H1 (cell line): ENCODE results near the gene ZC3H18. TPM values are rescaled to one million over a fixed set of nuclear protein-coding genes. Genes with fewer than 3 reads are reported as not detected.

Experiments
- CTCF ChIA-PET: fragments of 300-600 bp; sonication (Branson Sonifier 250); formaldehyde crosslinking; loops from one replicate; lab custom pipeline; 2021; ENCODE audit not compliant: partially characterized antibody; lab: Charles Lee
- POLR2A ChIA-PET: fragments of 300-600 bp; sonication (Branson Sonifier 250); formaldehyde crosslinking; loops from one replicate; lab custom pipeline; 2021; ENCODE audit warnings: inconsistent platforms; ENCODE audit not compliant: partially characterized antibody; lab: Charles Lee
- DNase-seq, 2 experiments: peaks; one replicate each; pipeline versions ENCODE4 v3.0.0 to v3.0.0-alpha.2; 2010 to 2022; ENCODE audit warnings: low spot score in 2 of 2, low read depth in 1 of 2, mixed read lengths in 1 of 2
- FAIRE-seq: peaks from 2 replicates; lab custom pipeline; 2011; peaks lifted over from hg19 to GRCh38; lab: Jason Lieb, UNC
- H2AFZ ChIP-seq: 2 replicates; pipeline ENCODE4 v1.8.1; 2012; ENCODE audit warnings: low read length, inconsistent platforms
- H2AK5ac ChIP-seq: 2 replicates; pipeline ENCODE4 v1.6.1; 2013; ENCODE audit warnings: low read depth, low read length
- H2BK120ac ChIP-seq: replicated peaks from 2 replicates; pipeline ENCODE3; 2013; ENCODE audit warnings: low read depth, low read length, inconsistent platforms
- H2BK12ac ChIP-seq: 2 replicates; pipeline ENCODE4 v1.6.1; 2013; ENCODE audit warnings: low read depth, low read length
- H2BK15ac ChIP-seq: 2 replicates; pipeline ENCODE4 v1.6.1; 2013; ENCODE audit warnings: low read length
- H2BK20ac ChIP-seq: 2 replicates; pipeline ENCODE4 v1.6.1; 2013; ENCODE audit warnings: low read length
- H2BK5ac ChIP-seq: 2 replicates; pipeline ENCODE4 v1.6.1; 2013; ENCODE audit warnings: low read depth, low read length
- H3K14ac ChIP-seq: 2 replicates; pipeline ENCODE4 v1.6.1; 2013; ENCODE audit warnings: inconsistent platforms; ENCODE audit not compliant: insufficient read length
- H3K18ac ChIP-seq: 2 replicates; pipeline ENCODE4 v1.6.1; 2013; ENCODE audit warnings: low read length; ENCODE audit errors: extremely low read depth
- H3K23ac ChIP-seq: 2 replicates; pipeline ENCODE4 v1.6.1; 2013; ENCODE audit warnings: inconsistent platforms; ENCODE audit not compliant: insufficient read length
- H3K23me2 ChIP-seq: 2 replicates; pipeline ENCODE4 v1.6.1; 2013; ENCODE audit warnings: low read depth, low read length
- H3K27ac ChIP-seq: 2 replicates; pipeline ENCODE4 v1.6.1; 2011; ENCODE audit warnings: low read depth, low read length, inconsistent platforms
- H3K27me3 ChIP-seq, 4 experiments: replicated peaks in 1 of 4; 1 replicate in 1 of 4; 2 replicates in 3 of 4; pipeline versions ENCODE4 v1.6.1 to v1.8.1; 2011 to 2013; ENCODE audit warnings: low read length in 3 of 4, mild to moderate bottlenecking in 3 of 4, inconsistent platforms in 2 of 4, mixed read lengths in 2 of 4, moderate library complexity in 1 of 4; ENCODE audit not compliant: control insufficient read depth in 3 of 4, insufficient read depth in 3 of 4; ENCODE audit errors: extremely low read depth in 1 of 4
- H3K36me3 ChIP-seq, 4 experiments: 2 replicates each; pipeline versions ENCODE4 v1.6.1 to v1.8.1; 2011 to 2013; ENCODE audit warnings: mild to moderate bottlenecking in 4 of 4, low read length in 3 of 4, moderate library complexity in 2 of 4, control low read depth in 1 of 4, inconsistent platforms in 1 of 4; ENCODE audit not compliant: insufficient read depth in 4 of 4, control insufficient read depth in 2 of 4
- H3K4ac ChIP-seq: replicated peaks from 2 replicates; pipeline ENCODE3; 2013; ENCODE audit warnings: low read length, low read depth, mixed read lengths, inconsistent platforms; ENCODE audit not compliant: insufficient read length
- H3K4me1 ChIP-seq, 4 experiments: replicated peaks in 1 of 4; 1 replicate in 1 of 4; 2 replicates in 3 of 4; pipeline versions ENCODE4 v1.6.1 to v1.8.1; 2011 to 2013; ENCODE audit warnings: low read length in 3 of 4, inconsistent platforms in 2 of 4, mixed read lengths in 1 of 4; ENCODE audit not compliant: insufficient read depth in 4 of 4, control insufficient read depth in 3 of 4
- H3K4me2 ChIP-seq, 2 experiments: 2 replicates each; pipeline versions ENCODE4 v1.6.1 to v1.8.1; 2011 to 2013; ENCODE audit warnings: low read depth in 2 of 2, low read length in 2 of 2, control low read depth in 1 of 2, inconsistent platforms in 1 of 2, mild to moderate bottlenecking in 1 of 2; ENCODE audit not compliant: insufficient read depth in 1 of 2
- H3K4me3 ChIP-seq, 4 experiments: fragments of 200-600, 300-600 bp in 1 of 4; sonication (generic), shearing (Covaris generic), sonication (Bioruptor Twin) in 1 of 4; 2 replicates each; pipeline versions ENCODE4 v1.5.1 to v1.8.1; 2011 to 2016; ENCODE audit warnings: low read length in 4 of 4, low read depth in 3 of 4, control low read depth in 2 of 4, inconsistent platforms in 2 of 4, mild to moderate bottlenecking in 2 of 4, mixed read lengths in 1 of 4, moderate library complexity in 1 of 4; ENCODE audit not compliant: insufficient read depth in 2 of 4; ENCODE audit errors: extremely low read depth in 1 of 4
- H3K56ac ChIP-seq: replicated peaks from 2 replicates; pipeline ENCODE3; 2013; ENCODE audit warnings: low read depth, mild to moderate bottlenecking, mixed read lengths, low read length, inconsistent platforms; ENCODE audit not compliant: insufficient read length
- H3K79me1 ChIP-seq: 2 replicates; pipeline ENCODE4 v1.6.1; 2013; ENCODE audit warnings: low read depth, low read length, control low read depth
- H3K79me2 ChIP-seq, 2 experiments: 2 replicates each; pipeline versions ENCODE4 v1.6.1 to v1.8.1; 2012 to 2013; ENCODE audit warnings: low read length in 2 of 2, mild to moderate bottlenecking in 2 of 2, inconsistent platforms in 1 of 2; ENCODE audit not compliant: insufficient read depth in 2 of 2, control insufficient read depth in 1 of 2
- H3K9ac ChIP-seq, 4 experiments: replicated peaks in 1 of 4; 1 replicate in 1 of 4; 2 replicates in 3 of 4; pipeline versions ENCODE4 v1.6.1 to v1.8.1; 2011 to 2013; ENCODE audit warnings: low read depth in 3 of 4, low read length in 3 of 4, control low read depth in 2 of 4, mild to moderate bottlenecking in 2 of 4, moderate library complexity in 2 of 4, inconsistent platforms in 1 of 4; ENCODE audit errors: extremely low read depth in 1 of 4
- H3K9me3 ChIP-seq, 2 experiments: 2 replicates each; pipeline versions ENCODE4 v1.6.1 to v1.8.1; 2012 to 2013; ENCODE audit warnings: mild to moderate bottlenecking in 2 of 2, moderate library complexity in 2 of 2, control low read depth in 1 of 2, inconsistent platforms in 1 of 2, low read depth in 1 of 2, low read length in 1 of 2, mixed read lengths in 1 of 2; ENCODE audit not compliant: insufficient read depth in 2 of 2
- H4K20me1 ChIP-seq, 2 experiments: replicated peaks in 1 of 2; 2 replicates each; pipeline versions ENCODE3 to v1.8.1; 2011 to 2013; ENCODE audit warnings: inconsistent platforms in 2 of 2, low read length in 2 of 2, mild to moderate bottlenecking in 1 of 2; ENCODE audit not compliant: insufficient read depth in 2 of 2, control insufficient read depth in 1 of 2
- H4K5ac ChIP-seq: 2 replicates; pipeline ENCODE4 v1.6.1; 2013; ENCODE audit warnings: low read length, low read depth, mixed read lengths, inconsistent platforms; ENCODE audit not compliant: insufficient read length
- H4K8ac ChIP-seq: 2 replicates; pipeline ENCODE4 v1.8.0; 2013; ENCODE audit warnings: mild to moderate bottlenecking, moderate library complexity, low read length, inconsistent platforms; ENCODE audit not compliant: insufficient read depth; ENCODE audit errors: extremely low read depth
- H4K91ac ChIP-seq: replicated peaks from 2 replicates; pipeline ENCODE3; 2013; ENCODE audit warnings: low read length, mixed read lengths, inconsistent platforms; ENCODE audit not compliant: insufficient read length
- GABPA ChIP-seq: IDR thresholded peaks from 2 replicates; pipeline ENCODE4 v1.6.1; 2011; ENCODE audit warnings: mild to moderate bottlenecking, low read length, moderate library complexity, borderline replicate concordance; ENCODE audit not compliant: insufficient read depth
- NRF1 ChIP-seq: IDR thresholded peaks from 2 replicates; pipeline ENCODE4 v1.6.1; 2011; ENCODE audit warnings: mild to moderate bottlenecking, low read depth, low read length, improper control_type of control experiment
- WGBS, 2 experiments: shearing (Covaris generic) in 1 of 2; methylation state at CpG; one replicate each; pipeline versions ENCODE4 v1.1.6 to v1.1.7; 2013 to 2015; ENCODE audit warnings: low lambda C conversion rate in 2 of 2, mixed read lengths in 2 of 2, inconsistent platforms in 1 of 2, low coverage in 1 of 2, missing lambda C conversion rate in 1 of 2; ENCODE audit not compliant: insufficient replicate concordance in 2 of 2, insufficient coverage in 1 of 2, insufficient read length in 1 of 2; ENCODE audit errors: extremely low coverage in 1 of 2, missing lambda C conversion rate in 1 of 2; 5-methylcytosine and 5-hydroxymethylcytosine counted together
- polyA plus RNA-seq, 7 experiments: library from polyadenylated mRNA; depleted of rRNA in 3 of 7; stranded (reverse) in 5 of 7; unstranded in 2 of 7; fragments of >200 nt in 5 of 7; fragments of 200-250 nt in 2 of 7; gene quantifications; 1 replicate in 5 of 7; 2 replicates in 1 of 7; 4 replicates in 1 of 7; pipeline versions ENCODE4 v1.2.1 to v1.2.3, GENCODE V29; 2011 to 2013; ENCODE audit warnings: missing spikeins in 2 of 7, mixed read lengths in 2 of 7
- total RNA-seq: library from RNA; stranded (reverse); fragmentation: NEBNext Ultra II Directional; extraction: Animal tissue kit (Norgen Biotek cat#: 25700); gene quantifications from 2 replicates; pipeline ENCODE4 v1.2.1, GENCODE V29; 2021

Gene ZC3H18
- total and polyA plus RNA-seq, 2 of the 8 experiments (the other 6 are each of a cell fraction or from before 2014, with no cell fraction given) = 12.1 to 73.2 TPM

- H2AFZ ChIP-seq = no peak overlapping the region
- no peaks in the 10 kb centered on the region; the same call in 1 of the 2 replicates for H3K79me1 ChIP-seq
- ChIA-PET CTCF (interaction anchor here (2.0 to 2.7 kb wide), 2 partner anchors 11 to 18 kb away, joined by 5 to 11 read pairs; no protein-coding TSS in a partner anchor), POLR2A (interaction anchor here (0.8 kb wide), 1 partner anchor 8 kb away, joined by 4 read pairs; no protein-coding TSS in a partner anchor)
- no peak overlapping the region for H4K5ac ChIP-seq
- H3K36me3 ChIP-seq = peaks cover 15 to 31% (median 30%) of the 10 kb centered on the region in 4 experiments
- no peak overlapping the region for H2BK20ac ChIP-seq
- H3K23ac ChIP-seq = no peak overlapping the region
- no peak for FAIRE-seq
- H2AK5ac ChIP-seq = no peak overlapping the region
- no peaks in the 10 kb centered on the region for H3K4me1 ChIP-seq
- no peak overlapping the region for H4K8ac ChIP-seq
- no peak overlapping the region for H3K18ac ChIP-seq
- no peak overlapping the region for H4K91ac ChIP-seq
- no peak overlapping the region for H3K4me3 ChIP-seq
- no peak overlapping the region for H3K4me2 ChIP-seq
- H3K14ac ChIP-seq = no peak overlapping the region
- H2BK12ac ChIP-seq = no peak overlapping the region
- no peak overlapping the region for H3K4ac ChIP-seq
- H2BK5ac ChIP-seq = no peak overlapping the region
- H3K56ac ChIP-seq = no peak overlapping the region
- H3K27me3 ChIP-seq = no peaks in the 10 kb centered on the region
- no peak overlapping the region for H2BK120ac ChIP-seq
- H2BK15ac ChIP-seq = no peak overlapping the region
- no peaks in the 10 kb centered on the region for H3K9me3 ChIP-seq
- DNase-seq = no peak
- 92% methylated on average over 10 of the region's 10 CpGs; no CpG with 5 or more reads in 1 of the 2 experiments for WGBS, 2 experiments
- H3K79me2 ChIP-seq = peaks cover 0 to 23% of the 10 kb centered on the region in 2 experiments; a peak in 2 of 4 replicates
- peaks cover 2 to 21% of the 10 kb centered on the region in 2 experiments for H4K20me1 ChIP-seq
- H3K9ac ChIP-seq = no peak overlapping the region
- H3K23me2 ChIP-seq = no peaks in the 10 kb centered on the region
- no peak overlapping the region for H3K27ac ChIP-seq
- no peak for TF ChIP-seq NRF1
- no peak for TF ChIP-seq GABPA
Measured at GRCh38 chr16:88591577-88592021, 21.4 kb downstream of the ZC3H18 start.
